Coronary artery (tissue), 2 donors: Measurements from ENCODE around the gene ZFYVE27.
A peak's percentile ranks its signal among the peaks of the same experiment; 100 is the strongest.

Experiments used
- DNase-seq: peaks from one replicate; pipeline ENCODE4 v3.0.0-alpha.2; 2017; ENCODE audit warnings: low spot score
- H3K27ac ChIP-seq, 2 donors: fragments of 200-600 bp; sonication (generic); one replicate each; pipeline ENCODE4 v1.5.1; 2016 to 2019
- H3K4me3 ChIP-seq: fragments of 200-600 bp; sonication (generic); 2 replicates; pipeline ENCODE4 v1.5.1; 2016; ENCODE audit warnings: mild to moderate bottlenecking, moderate library complexity
- TF ChIP-seq, protein P1 (sequence below): fragments of 200-600 bp; sonication (generic); IDR thresholded peaks from one replicate; pipeline ENCODE4 v1.5.1; 2019; ENCODE audit warnings: antibody characterized with exemption

Gene ZFYVE27

GRCh38 chr10:97703398-97704067 is 33.4 kb upstream of the ZFYVE27 start:
- no peak overlapping the region for H3K27ac ChIP-seq
- no peak overlapping the region for H3K4me3 ChIP-seq
- TF ChIP-seq, protein P1, sequence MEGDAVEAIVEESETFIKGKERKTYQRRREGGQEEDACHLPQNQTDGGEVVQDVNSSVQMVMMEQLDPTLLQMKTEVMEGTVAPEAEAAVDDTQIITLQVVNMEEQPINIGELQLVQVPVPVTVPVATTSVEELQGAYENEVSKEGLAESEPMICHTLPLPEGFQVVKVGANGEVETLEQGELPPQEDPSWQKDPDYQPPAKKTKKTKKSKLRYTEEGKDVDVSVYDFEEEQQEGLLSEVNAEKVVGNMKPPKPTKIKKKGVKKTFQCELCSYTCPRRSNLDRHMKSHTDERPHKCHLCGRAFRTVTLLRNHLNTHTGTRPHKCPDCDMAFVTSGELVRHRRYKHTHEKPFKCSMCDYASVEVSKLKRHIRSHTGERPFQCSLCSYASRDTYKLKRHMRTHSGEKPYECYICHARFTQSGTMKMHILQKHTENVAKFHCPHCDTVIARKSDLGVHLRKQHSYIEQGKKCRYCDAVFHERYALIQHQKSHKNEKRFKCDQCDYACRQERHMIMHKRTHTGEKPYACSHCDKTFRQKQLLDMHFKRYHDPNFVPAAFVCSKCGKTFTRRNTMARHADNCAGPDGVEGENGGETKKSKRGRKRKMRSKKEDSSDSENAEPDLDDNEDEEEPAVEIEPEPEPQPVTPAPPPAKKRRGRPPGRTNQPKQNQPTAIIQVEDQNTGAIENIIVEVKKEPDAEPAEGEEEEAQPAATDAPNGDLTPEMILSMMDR: no peak
- DNase-seq: no peak

DNA sequence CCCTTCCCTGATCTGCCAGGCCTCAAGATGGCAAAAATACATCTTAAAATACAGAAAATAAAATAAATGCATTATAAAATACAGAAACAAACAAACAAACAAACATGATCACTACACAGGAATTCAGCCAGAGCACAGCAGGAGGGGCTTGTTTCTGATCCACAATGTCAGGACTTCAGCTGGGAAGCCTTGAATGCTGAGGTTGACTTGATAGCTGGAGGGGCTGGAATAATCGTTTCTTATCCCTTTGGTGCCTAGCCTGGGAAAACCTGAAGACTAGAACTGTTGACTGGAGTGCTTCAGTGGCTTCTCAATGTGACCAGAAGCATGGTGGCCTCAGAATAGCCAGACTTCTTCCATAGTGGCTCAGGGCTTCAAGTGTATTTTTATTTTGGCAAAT is 32.6 kb upstream of the ZFYVE27 start:
- Histone ChIP-seq H3K27ac (no peak overlapping the region), H3K4me3 (no peak overlapping the region)
- TF ChIP-seq, protein P1: no peak

DNA sequence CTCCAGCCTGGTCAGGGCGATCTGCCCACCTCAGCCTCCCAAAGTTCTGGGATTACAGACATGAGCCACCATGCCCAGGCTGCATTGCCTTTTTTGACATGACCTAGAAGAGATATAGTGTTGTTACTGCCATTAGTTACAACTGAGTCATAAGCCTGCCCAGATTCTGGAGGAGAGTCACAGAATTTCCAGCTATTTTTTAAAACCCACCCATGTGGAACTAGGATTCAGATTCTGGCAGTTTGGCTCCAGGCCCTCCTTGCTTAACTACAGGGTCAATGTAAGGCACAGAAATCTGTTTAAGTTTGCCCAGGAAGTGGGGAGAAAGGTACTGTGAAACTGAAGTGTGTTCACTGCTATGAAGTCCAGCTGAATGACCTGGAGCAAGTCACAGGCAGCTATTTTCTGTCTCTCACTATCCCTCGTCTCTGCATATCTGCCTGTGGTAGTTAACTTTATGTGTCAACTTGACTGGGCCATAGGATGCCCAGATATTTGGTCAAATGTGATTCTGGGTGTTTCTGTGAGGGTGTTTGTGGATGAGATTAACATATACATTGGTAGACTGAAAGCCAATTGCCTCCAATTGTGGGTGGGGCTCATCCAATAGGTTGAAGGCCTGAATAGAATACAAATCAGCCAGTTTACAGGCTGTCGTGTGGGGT is 31.8 kb upstream of the ZFYVE27 start:
- TF ChIP-seq, protein P1: no peak
- DNase-seq: no peak
- no peak overlapping the region for H3K4me3 ChIP-seq

More for the DNA sequence above, 32.6 kb upstream of the ZFYVE27 start:
- no peak for DNase-seq

DNA sequence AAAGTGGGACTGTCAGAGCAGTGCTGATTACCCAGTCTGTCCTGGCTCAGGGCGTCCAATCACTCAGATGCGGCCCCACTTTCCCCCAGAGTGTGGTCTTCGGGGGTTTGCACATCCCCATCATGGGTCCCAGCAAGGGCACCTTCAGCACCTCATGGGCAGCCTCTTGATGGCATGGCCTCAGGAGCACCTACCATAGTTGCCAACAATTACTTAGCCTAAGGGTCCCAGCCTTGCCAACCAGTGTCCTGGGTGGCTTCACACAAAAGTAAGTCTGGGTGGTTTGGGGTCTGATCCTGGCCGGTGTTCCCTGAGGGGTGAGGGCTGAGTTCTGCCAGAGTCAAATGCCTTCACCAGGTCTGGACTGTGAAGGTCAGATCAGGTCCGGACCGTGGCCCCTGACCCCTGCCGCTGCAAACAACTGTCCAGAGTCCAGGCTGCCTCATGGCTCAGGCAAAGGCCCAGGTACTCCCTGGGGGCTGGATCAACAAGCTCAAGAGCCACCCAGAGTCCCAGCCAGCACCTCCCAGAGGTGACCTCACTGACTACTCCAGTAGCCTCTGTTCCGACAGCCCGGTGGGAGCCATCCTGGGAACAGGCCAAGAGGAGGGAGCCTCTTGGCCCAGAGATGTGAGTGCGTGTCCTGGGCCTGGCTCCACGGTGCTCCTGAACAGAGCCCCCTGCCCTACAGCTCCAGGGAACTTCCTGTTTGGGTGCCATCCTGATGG is 29.6 kb upstream of the ZFYVE27 start:
- TF ChIP-seq, protein P1: no peak
- DNase-seq: no peak
- Histone ChIP-seq H3K4me3 (no peak overlapping the region), H3K27ac (peak overlapping the region in 1 of 2 donors; percentile 91)

More for the DNA sequence above, 31.8 kb upstream of the ZFYVE27 start:
- no peak overlapping the region for H3K27ac ChIP-seq

GRCh38 chr10:97708167-97708566 is 28.8 kb upstream of the ZFYVE27 start:
- H3K4me3 ChIP-seq: no peak overlapping the region
- peak overlapping the region in 1 of 2 donors; percentile 91 for H3K27ac ChIP-seq
- TF ChIP-seq, protein P1: no peak
- no peak for DNase-seq

GRCh38 chr10:97708976-97709946 is 27.7 kb upstream of the ZFYVE27 start:
- peak; percentile 91 for DNase-seq
- Histone ChIP-seq H3K27ac (peak overlapping the region; percentile 76 to 91), H3K4me3 (peak overlapping the region; percentile 20)
- TF ChIP-seq, protein P1: peak; percentile 49
